HepG2 (cell line): Measurements from ENCODE around the gene IPO8. TPM values are rescaled to one million over a fixed set of nuclear protein-coding genes. Genes with fewer than 3 reads are reported as not detected.

Experiments
- EP300 ChIP-seq, 3 experiments: sonication (generic) in 1 of 3; formaldehyde crosslinking in 1 of 3; IDR thresholded peaks; 2 replicates each; pipeline versions ENCODE4 v1.5.1 to v1.6.1; 2011 to 2020; ENCODE audit warnings: low read depth in 2 of 3, low read length in 2 of 3, borderline replicate concordance in 1 of 3, improper control_type of control experiment in 1 of 3, mild to moderate bottlenecking in 1 of 3, missing genetic modification reagents in 1 of 3, moderate library complexity in 1 of 3
- FOSL2 ChIP-seq: sonication (generic); formaldehyde crosslinking; IDR thresholded peaks from 2 replicates; pipeline ENCODE4 v1.4.0; 2020; ENCODE audit warnings: missing genetic modification reagents
- HOXA7 ChIP-seq: sonication (generic); formaldehyde crosslinking; IDR thresholded peaks from 2 replicates; pipeline ENCODE4 v1.8.1; 2022; ENCODE audit warnings: mild to moderate bottlenecking, missing genetic modification reagents, moderate library complexity
- IKZF4 ChIP-seq: sonication (generic); formaldehyde crosslinking; IDR thresholded peaks from 2 replicates; pipeline ENCODE4 v1.5.1; 2020; ENCODE audit warnings: borderline replicate concordance, mild to moderate bottlenecking, low read depth, missing genetic modification reagents; ENCODE audit errors: not compliant biosample characterization
- IRF2 ChIP-seq: IDR thresholded peaks from 2 replicates; pipeline ENCODE4 v1.6.1; 2018; ENCODE audit warnings: missing genetic modification reagents, missing compliant biosample characterization
- KLF15 ChIP-seq: sonication (generic); formaldehyde crosslinking; IDR thresholded peaks from 2 replicates; pipeline ENCODE4 v1.8.1; 2023; ENCODE audit warnings: borderline replicate concordance, mild to moderate bottlenecking, inconsistent platforms, missing genetic modification reagents, mixed read lengths
- MED1 ChIP-seq: sonication (generic); formaldehyde crosslinking; IDR thresholded peaks from 2 replicates; pipeline ENCODE4 v1.4.0; 2020; ENCODE audit warnings: missing genetic modification reagents
- MEIS2 ChIP-seq: sonication (generic); formaldehyde crosslinking; IDR thresholded peaks from 2 replicates; pipeline ENCODE4 v1.9.0; 2021; ENCODE audit warnings: mild to moderate bottlenecking, missing genetic modification reagents
- NFIB ChIP-seq: sonication (generic); formaldehyde crosslinking; IDR thresholded peaks from 2 replicates; pipeline ENCODE4 v1.9.0; 2021; ENCODE audit warnings: missing genetic modification reagents, mild to moderate bottlenecking, borderline replicate concordance
- NFKBIZ ChIP-seq: IDR thresholded peaks from 2 replicates; pipeline ENCODE4 v1.6.1; 2018; ENCODE audit warnings: missing genetic modification reagents, missing compliant biosample characterization
- PAF1 ChIP-seq: IDR thresholded peaks from 2 replicates; pipeline ENCODE4 v1.6.1; 2016; ENCODE audit warnings: missing genetic modification reagents, missing compliant biosample characterization
- POGZ ChIP-seq: sonication (generic); formaldehyde crosslinking; IDR thresholded peaks from 2 replicates; pipeline ENCODE4 v1.4.0; 2020; ENCODE audit warnings: mild to moderate bottlenecking, missing genetic modification reagents
- RAD51 ChIP-seq: fragments of 450-650 bp; IDR thresholded peaks from 2 replicates; pipeline ENCODE4 v1.6.1; 2016; ENCODE audit warnings: borderline replicate concordance
- RBAK ChIP-seq: sonication (generic); formaldehyde crosslinking; IDR thresholded peaks from 2 replicates; pipeline ENCODE4 v1.5.1; 2020; ENCODE audit warnings: mild to moderate bottlenecking, missing genetic modification reagents
- RBM22 ChIP-seq: fragments of 200-400 bp; formaldehyde crosslinking; optimal IDR thresholded peaks from 2 replicates; pipeline ENCODE3; 2017; ENCODE audit warnings: mild to moderate bottlenecking, low read length, moderate library complexity
- SIN3A ChIP-seq: IDR thresholded peaks from 2 replicates; pipeline ENCODE4 v1.6.1; 2011; ENCODE audit warnings: low read depth, mild to moderate bottlenecking, control low read depth, low read length, borderline replicate concordance
- SMAD9 ChIP-seq: sonication (generic); formaldehyde crosslinking; IDR thresholded peaks from 2 replicates; pipeline ENCODE4 v1.5.1; 2020; ENCODE audit warnings: mild to moderate bottlenecking, missing genetic modification reagents
- SP140L ChIP-seq: sonication (generic); formaldehyde crosslinking; IDR thresholded peaks from 2 replicates; pipeline ENCODE4 v1.4.0; 2020; ENCODE audit warnings: missing genetic modification reagents, borderline replicate concordance
- SP4 ChIP-seq: sonication (generic); formaldehyde crosslinking; IDR thresholded peaks from 2 replicates; pipeline ENCODE4 v1.8.1; 2023; ENCODE audit warnings: mild to moderate bottlenecking, missing genetic modification reagents
- TEAD2 ChIP-seq: sonication (generic); formaldehyde crosslinking; IDR thresholded peaks from 2 replicates; pipeline ENCODE4 v1.9.0; 2021; ENCODE audit warnings: missing genetic modification reagents
- ZFAT ChIP-seq: sonication (generic); formaldehyde crosslinking; conservative IDR thresholded peaks from 2 replicates; pipeline ENCODE4 v1.8.1; 2023; ENCODE audit warnings: missing genetic modification reagents, inconsistent platforms
- ZFP90 ChIP-seq: sonication (generic); formaldehyde crosslinking; IDR thresholded peaks from 2 replicates; pipeline ENCODE4 v1.8.0; 2022; ENCODE audit warnings: missing genetic modification reagents, mild to moderate bottlenecking, inconsistent platforms, borderline replicate concordance
- ZNF253 ChIP-seq: sonication (generic); formaldehyde crosslinking; IDR thresholded peaks from 2 replicates; pipeline ENCODE4 v1.8.0; 2022; ENCODE audit warnings: mild to moderate bottlenecking, missing genetic modification reagents, borderline replicate concordance
- ZNF382 ChIP-seq: sonication (generic); formaldehyde crosslinking; IDR thresholded peaks from 2 replicates; pipeline ENCODE4 v1.5.0; 2020; ENCODE audit warnings: missing genetic modification reagents, mild to moderate bottlenecking, borderline replicate concordance
- ZNF468 ChIP-seq: sonication (generic); formaldehyde crosslinking; IDR thresholded peaks from 2 replicates; pipeline ENCODE4 v1.8.0; 2022; ENCODE audit warnings: mild to moderate bottlenecking, moderate library complexity, missing genetic modification reagents
- ZNF484 ChIP-seq: sonication (generic); formaldehyde crosslinking; IDR thresholded peaks from 2 replicates; pipeline ENCODE4 v1.5.1; 2020; ENCODE audit warnings: mild to moderate bottlenecking, low read depth, missing genetic modification reagents, borderline replicate concordance
- ZNF543 ChIP-seq: sonication (generic); formaldehyde crosslinking; IDR thresholded peaks from 2 replicates; pipeline ENCODE4 v1.4.0; 2020; ENCODE audit warnings: mild to moderate bottlenecking, missing genetic modification reagents
- ZNF562 ChIP-seq: sonication (generic); formaldehyde crosslinking; IDR thresholded peaks from 2 replicates; pipeline ENCODE4 v1.8.0; 2022; ENCODE audit warnings: missing genetic modification reagents, borderline replicate concordance
- ZNF7 ChIP-seq: IDR thresholded peaks from 2 replicates; pipeline ENCODE4 v1.6.1; 2016; ENCODE audit warnings: missing biosample characterization, missing genetic modification reagents
- polyA plus RNA-seq, 8 experiments: library from polyadenylated mRNA; depleted of rRNA in 3 of 8; stranded (reverse) in 7 of 8; unstranded in 1 of 8; fragments of >200 nt; fragmentation: Illumina TruSeq in 4 of 8; extraction: Trizol in 4 of 8; gene quantifications; 2 replicates each; pipeline versions ENCODE4 v1.2.1 to v1.2.3, GENCODE V29; 2011 to 2016; ENCODE audit warnings: low read depth in 4 of 8, missing spikeins in 1 of 8, mixed read lengths in 1 of 8; ENCODE audit not compliant: insufficient read depth in 1 of 8
- total RNA-seq, 5 experiments: library from RNA; depleted of rRNA; stranded (reverse); fragments of >200 nt; fragmentation: Illumina TruSeq; extraction: Trizol; gene quantifications; 2 replicates each; pipeline ENCODE4 v1.2.3, GENCODE V29; 2016; ENCODE audit warnings: low read depth in 1 of 5
- TF ChIP-seq, protein P1 (sequence below): sonication (generic); formaldehyde crosslinking; IDR thresholded peaks from 2 replicates; pipeline ENCODE4 v1.9.0; 2021; ENCODE audit warnings: missing genetic modification reagents, mild to moderate bottlenecking, borderline replicate concordance
- TF ChIP-seq, protein P2 (sequence below): sonication (generic); formaldehyde crosslinking; IDR thresholded peaks from 2 replicates; pipeline ENCODE4 v1.4.0; 2020; ENCODE audit warnings: missing genetic modification reagents

The IPO8 gene
- total and polyA plus RNA-seq, 2 of the 13 experiments (the other 11 are each of a cell fraction or from before 2014, with no cell fraction given), result 6.3 to 21.8 TPM

DNA sequence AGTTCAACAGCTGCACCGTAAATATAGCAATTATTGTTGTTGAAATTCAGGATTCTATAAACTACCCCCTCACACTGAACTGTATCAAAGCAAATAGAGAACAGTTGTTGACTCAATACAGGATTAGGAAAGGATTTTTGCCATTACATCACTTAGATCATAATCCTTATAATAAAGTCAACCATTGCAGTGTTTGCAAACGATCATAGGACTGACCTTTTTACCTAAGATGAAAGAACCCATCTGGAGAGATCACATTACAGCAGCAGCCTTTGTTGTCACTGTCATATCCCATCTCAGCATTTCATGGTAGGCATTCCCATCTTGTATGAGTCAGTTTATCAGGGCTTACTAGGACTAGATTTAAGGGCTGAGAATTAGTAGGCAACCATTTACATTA is 96.1 kb downstream of the IPO8 start (continued):
- no peak for TF ChIP-seq KLF15 (CRISPR knock-in tag)
- TF ChIP-seq PAF1 (CRISPR knock-in tag), result no peak
- no peak for TF ChIP-seq RBM22
- TF ChIP-seq RBAK, result no peak
- TF ChIP-seq ZFAT, result no peak
- TF ChIP-seq, protein P1, sequence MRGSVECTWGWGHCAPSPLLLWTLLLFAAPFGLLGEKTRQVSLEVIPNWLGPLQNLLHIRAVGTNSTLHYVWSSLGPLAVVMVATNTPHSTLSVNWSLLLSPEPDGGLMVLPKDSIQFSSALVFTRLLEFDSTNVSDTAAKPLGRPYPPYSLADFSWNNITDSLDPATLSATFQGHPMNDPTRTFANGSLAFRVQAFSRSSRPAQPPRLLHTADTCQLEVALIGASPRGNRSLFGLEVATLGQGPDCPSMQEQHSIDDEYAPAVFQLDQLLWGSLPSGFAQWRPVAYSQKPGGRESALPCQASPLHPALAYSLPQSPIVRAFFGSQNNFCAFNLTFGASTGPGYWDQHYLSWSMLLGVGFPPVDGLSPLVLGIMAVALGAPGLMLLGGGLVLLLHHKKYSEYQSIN (CRISPR knock-in tag), result no peak
- TF ChIP-seq ZNF468 (CRISPR knock-in tag), result no peak
- TF ChIP-seq RAD51, result no peak
- TF ChIP-seq ZNF562 (CRISPR knock-in tag), result no peak
- 0 out of 2 replicates have a peak, but pooled peaks have one; percentile 34 for TF ChIP-seq ZNF543 (CRISPR knock-in tag)
- no peak for TF ChIP-seq MEIS2
- no peak for TF ChIP-seq TEAD2 (CRISPR knock-in tag)
- no peak for TF ChIP-seq SP4 (CRISPR knock-in tag)
- TF ChIP-seq, protein P2, sequence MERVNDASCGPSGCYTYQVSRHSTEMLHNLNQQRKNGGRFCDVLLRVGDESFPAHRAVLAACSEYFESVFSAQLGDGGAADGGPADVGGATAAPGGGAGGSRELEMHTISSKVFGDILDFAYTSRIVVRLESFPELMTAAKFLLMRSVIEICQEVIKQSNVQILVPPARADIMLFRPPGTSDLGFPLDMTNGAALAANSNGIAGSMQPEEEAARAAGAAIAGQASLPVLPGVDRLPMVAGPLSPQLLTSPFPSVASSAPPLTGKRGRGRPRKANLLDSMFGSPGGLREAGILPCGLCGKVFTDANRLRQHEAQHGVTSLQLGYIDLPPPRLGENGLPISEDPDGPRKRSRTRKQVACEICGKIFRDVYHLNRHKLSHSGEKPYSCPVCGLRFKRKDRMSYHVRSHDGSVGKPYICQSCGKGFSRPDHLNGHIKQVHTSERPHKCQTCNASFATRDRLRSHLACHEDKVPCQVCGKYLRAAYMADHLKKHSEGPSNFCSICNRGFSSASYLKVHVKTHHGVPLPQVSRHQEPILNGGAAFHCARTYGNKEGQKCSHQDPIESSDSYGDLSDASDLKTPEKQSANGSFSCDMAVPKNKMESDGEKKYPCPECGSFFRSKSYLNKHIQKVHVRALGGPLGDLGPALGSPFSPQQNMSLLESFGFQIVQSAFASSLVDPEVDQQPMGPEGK (CRISPR knock-in tag), result peak; percentile 53
- TF ChIP-seq SP140L (CRISPR knock-in tag), result 0 out of 2 replicates have a peak, but pooled peaks have one; percentile 46
- no peak for TF ChIP-seq ZFP90 (CRISPR knock-in tag)
- peak; percentile 69 to 91; a peak in 3 of 4 replicates for TF ChIP-seq EP300 (IDR thresholded peaks at IDR 0.05; ENCODE audit: low read depth in 2 of 2, low read length in 2 of 2)
- peak; percentile 89 for TF ChIP-seq EP300 (CRISPR knock-in tag; IDR thresholded peaks at IDR 0.05; ENCODE audit: borderline replicate concordance)
- TF ChIP-seq ZNF382 (CRISPR knock-in tag), result no peak
- TF ChIP-seq ZNF7 (CRISPR knock-in tag), result no peak
- 0 out of 2 replicates have a peak, but pooled peaks have one; percentile 57 for TF ChIP-seq NFKBIZ (CRISPR knock-in tag)
- TF ChIP-seq MED1 (CRISPR knock-in tag), result peak; percentile 85
- TF ChIP-seq NFIB (CRISPR knock-in tag), result no peak
- no peak for TF ChIP-seq IKZF4
- no peak for TF ChIP-seq ZNF484 (CRISPR knock-in tag)
- peak; percentile 83; the same call in 1 of the 2 replicates for TF ChIP-seq IRF2
- TF ChIP-seq HOXA7 (CRISPR knock-in tag), result no peak
- TF ChIP-seq FOSL2 (CRISPR knock-in tag), result peak; percentile 91
- no peak for TF ChIP-seq SMAD9
- TF ChIP-seq ZNF253, result no peak
- TF ChIP-seq POGZ, result peak; percentile 89
- TF ChIP-seq SIN3A, result no peak
